Epithelial cell of prostate (primary cell): Measurements from ENCODE around the gene FALEC.
A peak's percentile ranks its signal among the peaks of the same experiment; 100 is the strongest.
"Not testable (repeated sequence)": the region's sequence is repeated elsewhere in the genome, so short reads cannot be mapped to it uniquely, and the experiment has no call there.

ENCODE experiments used
- DNase-seq: peaks from one replicate; pipeline ENCODE4 v3.0.0-alpha.2; 2011; ENCODE audit warnings: low read depth, low spot score
- H3K27ac ChIP-seq: fragments of 450-650 bp; 2 replicates; pipeline ENCODE4 v1.5.1; 2017; ENCODE audit warnings: mild to moderate bottlenecking

Gene FALEC

GRCh38 chr1:150557065-150557600, 41.6 kb downstream of the FALEC start:
- H3K27ac ChIP-seq: no peak overlapping the region
- DNase-seq: no peak

- no peak for DNase-seq
- H3K27ac ChIP-seq: no peak overlapping the region
These were observed 42.3 kb downstream of the FALEC start for GRCh38 chr1:150557813-150558212.

- no peak for DNase-seq
- no peak overlapping the region for H3K27ac ChIP-seq
These were observed 42.8 kb downstream of the FALEC start for GRCh38 chr1:150558303-150558704.

GRCh38 chr1:150558761-150559655, 43.5 kb downstream of the FALEC start:
- DNase-seq: no peak

GRCh38 chr1:150559656-150560010, 44.1 kb downstream of the FALEC start:
- H3K27ac ChIP-seq: peak overlapping the region; percentile 100
- no peak for DNase-seq

More at GRCh38 chr1:150558761-150559655, 43.5 kb downstream of the FALEC start:
- H3K27ac ChIP-seq: no peak overlapping the region

DNA sequence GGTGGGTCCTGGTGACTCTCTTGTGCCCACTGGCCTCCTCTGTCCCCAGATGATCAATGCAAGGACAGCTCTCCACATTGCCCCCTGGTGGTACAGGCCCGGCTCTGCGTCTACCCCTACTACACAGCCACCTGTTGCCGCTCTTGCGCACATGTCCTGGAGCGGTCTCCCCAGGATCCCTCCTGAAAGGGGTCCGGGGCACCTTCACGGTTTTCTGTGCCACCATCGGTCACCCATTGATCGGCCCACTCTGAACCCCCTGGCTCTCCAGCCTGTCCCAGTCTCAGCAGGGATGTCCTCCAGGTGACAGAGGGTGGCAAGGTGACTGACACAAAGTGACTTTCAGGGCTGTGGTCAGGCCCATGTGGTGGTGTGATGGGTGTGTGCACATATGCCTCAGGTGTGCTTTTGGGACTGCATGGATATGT, 44.5 kb downstream of the FALEC start:
- no peak for DNase-seq
- peak overlapping the region; percentile 100 for H3K27ac ChIP-seq

- no peak for DNase-seq
- peak overlapping the region; percentile 100 for H3K27ac ChIP-seq
These were observed 45.2 kb downstream of the FALEC start for GRCh38 chr1:150560576-150561253.

GRCh38 chr1:150561254-150561973, 45.9 kb downstream of the FALEC start:
- H3K27ac ChIP-seq: peak overlapping the region; percentile 100

GRCh38 chr1:150561974-150562445, 46.5 kb downstream of the FALEC start:
- H3K27ac ChIP-seq: peak overlapping the region; percentile 100
- DNase-seq: peak; percentile 79

More at GRCh38 chr1:150561254-150561973, 45.9 kb downstream of the FALEC start:
- peak; percentile 93 for DNase-seq

GRCh38 chr1:150562446-150563339, 47.1 kb downstream of the FALEC start:
- H3K27ac ChIP-seq: peak overlapping the region; percentile 100
- no peak for DNase-seq

DNA sequence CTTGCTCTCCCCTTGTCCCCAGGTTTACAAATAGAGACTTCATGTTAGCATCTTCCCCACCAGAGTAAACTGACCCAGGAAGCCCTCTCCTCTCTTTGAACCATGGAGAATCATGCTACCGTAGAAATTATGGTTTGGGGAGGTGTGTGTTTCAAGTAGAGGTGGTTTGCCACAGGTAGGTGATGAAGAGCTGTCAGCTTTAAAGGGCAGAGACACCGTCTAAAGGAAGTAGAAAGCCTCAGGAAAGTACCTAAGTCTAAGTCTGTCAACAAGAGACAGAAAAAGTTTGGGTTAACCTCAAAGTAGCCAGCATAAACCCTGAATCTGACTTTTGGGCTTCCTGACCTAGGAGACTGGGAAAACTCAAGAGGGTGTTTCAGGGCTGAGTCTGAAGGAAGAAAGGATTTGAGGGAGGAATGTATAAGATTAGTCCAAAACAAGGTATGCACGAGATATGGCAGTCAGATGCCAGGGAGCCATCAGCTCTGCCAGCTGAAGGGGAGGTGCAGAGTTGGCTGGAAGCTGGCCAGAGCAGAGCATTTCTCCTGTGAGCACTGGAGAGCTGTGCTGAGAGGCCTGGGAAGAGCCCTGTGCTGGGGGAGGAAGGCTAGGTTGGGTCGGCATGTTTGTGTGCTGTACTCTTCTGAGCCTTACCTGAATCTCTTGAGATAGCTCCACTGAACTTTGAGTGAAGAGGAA, 47.9 kb downstream of the FALEC start:
- DNase-seq: no peak
- peak overlapping the region; percentile 100 for H3K27ac ChIP-seq

GRCh38 chr1:150564051-150564991, 48.8 kb downstream of the FALEC start:
- peak overlapping the region; percentile 100 for H3K27ac ChIP-seq
- DNase-seq: no peak

DNA sequence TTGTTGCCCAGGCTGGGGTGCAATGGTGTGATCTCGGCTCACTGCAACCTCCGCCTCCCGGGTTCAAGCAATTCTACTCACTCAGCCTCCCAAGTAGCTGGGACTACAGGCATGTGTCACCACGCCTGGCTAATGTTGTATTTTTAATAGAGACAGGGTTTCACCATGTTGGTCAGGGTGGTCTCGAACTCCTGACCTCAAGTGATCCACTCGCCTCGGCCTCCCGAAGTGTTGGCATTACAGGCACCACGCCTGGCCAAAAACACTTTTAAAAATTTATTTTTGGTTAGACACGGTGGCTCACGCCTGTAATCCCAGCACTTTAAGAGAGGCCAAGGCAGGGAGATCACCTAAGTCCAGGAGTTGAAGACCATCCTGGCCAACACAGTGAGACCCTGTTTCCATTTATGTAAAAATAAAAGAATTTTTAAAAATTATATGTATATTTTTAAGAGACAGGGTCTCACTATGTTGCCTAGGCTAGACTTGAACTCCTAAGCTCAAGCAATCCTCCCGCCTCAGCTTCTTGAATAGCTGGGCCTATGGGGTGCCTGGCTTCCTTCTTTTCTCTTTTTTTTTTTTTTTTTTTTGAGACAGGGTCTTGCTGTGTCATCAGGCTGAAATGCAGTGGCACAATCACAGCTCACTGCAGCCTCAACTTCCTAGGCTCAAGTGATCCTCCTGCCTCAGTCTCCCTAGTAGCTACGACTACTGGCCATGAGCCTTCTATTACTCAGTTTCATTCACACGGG, 49.9 kb downstream of the FALEC start:
- peak overlapping the region; percentile 100 for H3K27ac ChIP-seq
- DNase-seq: not testable (repeated sequence)

DNA sequence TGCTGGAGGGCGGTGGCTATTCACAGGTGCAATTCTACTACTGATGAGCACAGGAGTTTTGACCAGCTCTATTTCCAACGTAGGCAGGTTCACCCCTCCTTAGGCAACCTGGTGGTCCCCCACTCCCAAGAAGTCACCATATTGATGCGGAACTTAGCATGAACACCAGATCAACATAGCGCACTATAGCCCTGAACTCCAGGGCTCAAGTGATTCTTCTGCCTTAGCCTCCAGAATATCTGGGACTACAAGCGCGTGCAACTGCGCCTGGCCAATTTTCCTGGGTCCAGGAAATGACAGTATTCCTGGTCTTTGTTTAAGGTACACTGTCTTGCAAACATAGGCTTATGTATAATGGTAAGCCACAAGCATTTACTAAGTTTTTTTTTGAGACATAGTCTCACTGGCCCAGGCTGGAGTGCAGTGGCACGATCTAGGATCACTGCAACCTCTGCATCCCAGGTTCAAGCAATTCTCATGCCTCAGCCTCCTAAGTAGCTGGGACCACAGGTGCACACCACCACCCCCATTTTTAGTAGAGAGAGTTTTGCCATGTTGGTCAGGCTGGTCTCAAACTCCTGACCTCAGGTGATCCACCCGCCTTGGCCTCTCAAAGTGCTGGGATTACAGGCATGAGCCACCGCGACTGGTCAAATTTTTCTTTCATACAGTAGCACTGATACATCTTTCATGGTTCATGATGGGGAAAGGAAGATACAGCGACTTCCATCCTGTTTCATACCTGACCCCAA, 51.2 kb downstream of the FALEC start:
- no peak for DNase-seq
- peak overlapping the region; percentile 100 for H3K27ac ChIP-seq

- peak overlapping the region; percentile 100 for H3K27ac ChIP-seq
- DNase-seq: no peak
These were observed 51.8 kb downstream of the FALEC start for GRCh38 chr1:150567341-150567716.
